Measurements from ENCODE around the gene USP15.
A peak's percentile ranks its signal among the peaks of the same experiment; 100 is the strongest.

Gene USP15

GRCh38 chr12:62291864-62292760 is 31.9 kb downstream of the USP15 start:
- POLR2A ChIA-PET: interaction anchor here (1.3 kb wide), 1 partner anchor 14 kb away, joined by 4 read pairs; no protein-coding TSS in a partner anchor
- H3K27ac ChIP-seq (ENCODE audit: insufficient read depth in 1 of 2, low read depth in 1 of 2, low read length in 2 of 2, poor library complexity in 1 of 2, severe bottlenecking in 2 of 2): no peak overlapping the region

GRCh38 chr12:62292761-62293344 is 32.6 kb downstream of the USP15 start:
- Histone ChIP-seq H3K36me3 (ENCODE audit: control insufficient read depth in 4 of 4, insufficient read depth in 4 of 4, low read length in 3 of 4) (peaks cover 20 to 52% (median 35%) of the 10 kb centered on the region in 4 experiments), H3K4me1 (ENCODE audit: control extremely low read depth in 1 of 4, control insufficient read depth in 4 of 4, insufficient read depth in 4 of 4, low read length in 3 of 4) (peaks cover 3 to 35% (median 16%) of the 10 kb centered on the region in 4 experiments), H3K27me3 (replicated peaks in 2 of 5; ENCODE audit: control insufficient read depth in 4 of 5, insufficient read depth in 5 of 5, low read length in 4 of 5) (no peaks in the 10 kb centered on the region), H3K27ac (ENCODE audit: insufficient read depth in 1 of 2, low read depth in 1 of 2, low read length in 2 of 2, poor library complexity in 1 of 2, severe bottlenecking in 2 of 2) (no peak overlapping the region), H3K9me3 (ENCODE audit: control extremely low read depth in 1 of 5, control insufficient read depth in 4 of 5, insufficient read depth in 2 of 5, low read depth in 1 of 5, low read length in 4 of 5) (peaks cover 3 to 32% (median 7%) of the 10 kb centered on the region in 5 experiments), H3K4me3 (ENCODE audit: control insufficient read depth in 1 of 7, extremely low read depth in 1 of 7, insufficient read depth in 4 of 7, low read depth in 2 of 7, low read length in 6 of 7) (peak overlapping the region in 1 of 7 experiments; percentile 6)
- ChIA-PET POLR2A (interaction anchor here (1.3 kb wide), 1 partner anchor 13 kb away, joined by 4 read pairs; no protein-coding TSS in a partner anchor), CTCF (interaction anchor here (0.9 to 1.2 kb wide), 4 partner anchors 9 to 22 kb away, joined by 3 to 4 read pairs (median 3); no protein-coding TSS in a partner anchor)
- 95% methylated on average over 5 of the region's 6 CpGs for WGBS (ENCODE audit: insufficient coverage)
- no peak for DNase-seq

More at GRCh38 chr12:62291864-62292760, 31.9 kb downstream of the USP15 start:
- Histone ChIP-seq H3K9me3 (ENCODE audit: control extremely low read depth in 1 of 5, control insufficient read depth in 4 of 5, insufficient read depth in 2 of 5, low read depth in 1 of 5, low read length in 4 of 5) (peaks cover 3 to 29% (median 7%) of the 10 kb centered on the region in 5 experiments), H3K36me3 (ENCODE audit: control insufficient read depth in 4 of 4, insufficient read depth in 4 of 4, low read length in 3 of 4) (peaks cover 17 to 46% (median 31%) of the 10 kb centered on the region in 4 experiments), H3K4me3 (ENCODE audit: control insufficient read depth in 1 of 7, extremely low read depth in 1 of 7, insufficient read depth in 4 of 7, low read depth in 2 of 7, low read length in 6 of 7) (no peak overlapping the region), H3K27me3 (replicated peaks in 2 of 5; ENCODE audit: control insufficient read depth in 4 of 5, insufficient read depth in 5 of 5, low read length in 4 of 5) (no peaks in the 10 kb centered on the region), H3K4me1 (ENCODE audit: control extremely low read depth in 1 of 4, control insufficient read depth in 4 of 4, insufficient read depth in 4 of 4, low read length in 3 of 4) (peaks cover under 1 to 33% (median 13%) of the 10 kb centered on the region in 4 experiments)
- CTCF ChIA-PET: interaction anchor here (0.9 to 1.1 kb wide), 3 partner anchors 9 to 23 kb away, joined by 3 read pairs; no protein-coding TSS in a partner anchor
- WGBS (ENCODE audit: insufficient coverage): 100% methylated on average over 2 of the region's 2 CpGs
- peak in 1 of 3 donors; percentile 53 for DNase-seq

GRCh38 chr12:62294378-62294777 is 34.2 kb downstream of the USP15 start:
- no peaks in the 10 kb centered on the region for H3K27me3 ChIP-seq (replicated peaks in 2 of 5; ENCODE audit: control insufficient read depth in 4 of 5, insufficient read depth in 5 of 5, low read length in 4 of 5)
- peaks cover 3 to 35% (median 17%) of the 10 kb centered on the region in 4 experiments for H3K4me1 ChIP-seq (ENCODE audit: control extremely low read depth in 1 of 4, control insufficient read depth in 4 of 4, insufficient read depth in 4 of 4, low read length in 3 of 4)
- no peak overlapping the region for H3K4me3 ChIP-seq (ENCODE audit: control insufficient read depth in 1 of 7, extremely low read depth in 1 of 7, insufficient read depth in 4 of 7, low read depth in 2 of 7, low read length in 6 of 7)
- H3K9me3 ChIP-seq (ENCODE audit: control extremely low read depth in 1 of 5, control insufficient read depth in 4 of 5, insufficient read depth in 2 of 5, low read depth in 1 of 5, low read length in 4 of 5): peaks cover 3 to 25% (median 8%) of the 10 kb centered on the region in 5 experiments
- POLR2A ChIA-PET: no interaction called here
- no CpG with 5 or more reads among the region's 1 CpG for WGBS (ENCODE audit: insufficient coverage)
- H3K27ac ChIP-seq (ENCODE audit: insufficient read depth in 1 of 2, low read depth in 1 of 2, low read length in 2 of 2, poor library complexity in 1 of 2, severe bottlenecking in 2 of 2): no peak overlapping the region
- DNase-seq: no peak
- peaks cover 22 to 68% (median 45%) of the 10 kb centered on the region in 4 experiments for H3K36me3 ChIP-seq (ENCODE audit: control insufficient read depth in 4 of 4, insufficient read depth in 4 of 4, low read length in 3 of 4)
- CTCF ChIA-PET: no interaction called here

GRCh38 chr12:62296001-62296400 is 35.8 kb downstream of the USP15 start:
- peaks cover 1 to 11% (median 3%) of the 10 kb centered on the region in 5 experiments for H3K9me3 ChIP-seq (ENCODE audit: control extremely low read depth in 1 of 5, control insufficient read depth in 4 of 5, insufficient read depth in 2 of 5, low read depth in 1 of 5, low read length in 4 of 5)
- no peaks in the 10 kb centered on the region for H3K27me3 ChIP-seq (replicated peaks in 2 of 5; ENCODE audit: control insufficient read depth in 4 of 5, insufficient read depth in 5 of 5, low read length in 4 of 5)
- H3K4me1 ChIP-seq (ENCODE audit: control extremely low read depth in 1 of 4, control insufficient read depth in 4 of 4, insufficient read depth in 4 of 4, low read length in 3 of 4): peaks cover 3 to 35% (median 20%) of the 10 kb centered on the region in 4 experiments
- WGBS (ENCODE audit: insufficient coverage): 73% methylated on average over 1 of the region's 2 CpGs
- ChIA-PET POLR2A (no interaction called here), CTCF (interaction anchor here (1.0 to 2.4 kb wide), 2 partner anchors 21 to 36 kb away, joined by 3 to 9 read pairs; partner anchors contain the start of gene USP15)
- peaks cover 22 to 66% (median 43%) of the 10 kb centered on the region in 4 experiments for H3K36me3 ChIP-seq (ENCODE audit: control insufficient read depth in 4 of 4, insufficient read depth in 4 of 4, low read length in 3 of 4)
- no peak for DNase-seq
- no peak overlapping the region for H3K4me3 ChIP-seq (ENCODE audit: control insufficient read depth in 1 of 7, extremely low read depth in 1 of 7, insufficient read depth in 4 of 7, low read depth in 2 of 7, low read length in 6 of 7)
- H3K27ac ChIP-seq (ENCODE audit: insufficient read depth in 1 of 2, low read depth in 1 of 2, low read length in 2 of 2, poor library complexity in 1 of 2, severe bottlenecking in 2 of 2): no peak overlapping the region

- H3K27me3 ChIP-seq (replicated peaks in 2 of 5; ENCODE audit: control insufficient read depth in 4 of 5, insufficient read depth in 5 of 5, low read length in 4 of 5): no peaks in the 10 kb centered on the region
- peaks cover 0 to 6% (median 3%) of the 10 kb centered on the region in 5 experiments for H3K9me3 ChIP-seq (ENCODE audit: control extremely low read depth in 1 of 5, control insufficient read depth in 4 of 5, insufficient read depth in 2 of 5, low read depth in 1 of 5, low read length in 4 of 5)
- peaks cover 3 to 31% (median 19%) of the 10 kb centered on the region in 4 experiments for H3K4me1 ChIP-seq (ENCODE audit: control extremely low read depth in 1 of 4, control insufficient read depth in 4 of 4, insufficient read depth in 4 of 4, low read length in 3 of 4)
- peak in 2 of 3 donors; percentile 48 to 64 for DNase-seq
- POLR2A ChIA-PET: no interaction called here
- no peak overlapping the region for H3K4me3 ChIP-seq (ENCODE audit: control insufficient read depth in 1 of 7, extremely low read depth in 1 of 7, insufficient read depth in 4 of 7, low read depth in 2 of 7, low read length in 6 of 7)
- H3K27ac ChIP-seq (ENCODE audit: insufficient read depth in 1 of 2, low read depth in 1 of 2, low read length in 2 of 2, poor library complexity in 1 of 2, severe bottlenecking in 2 of 2): no peak overlapping the region
- CTCF ChIA-PET: interaction anchor here (0.6 to 2.4 kb wide), 4 partner anchors 20 to 54 kb away, joined by 3 to 9 read pairs (median 4); partner anchors contain the start of gene USP15
- H3K36me3 ChIP-seq (ENCODE audit: control insufficient read depth in 4 of 4, insufficient read depth in 4 of 4, low read length in 3 of 4): peaks cover 22 to 57% (median 41%) of the 10 kb centered on the region in 4 experiments
These were observed 37.1 kb downstream of the USP15 start for GRCh38 chr12:62297321-62297720.

- peaks cover 3 to 25% (median 10%) of the 10 kb centered on the region in 5 experiments for H3K9me3 ChIP-seq (ENCODE audit: control extremely low read depth in 1 of 5, control insufficient read depth in 4 of 5, insufficient read depth in 2 of 5, low read depth in 1 of 5, low read length in 4 of 5)
- 100% methylated on average over 1 of the region's 3 CpGs for WGBS (ENCODE audit: insufficient coverage)
- no peak overlapping the region for H3K27ac ChIP-seq (ENCODE audit: insufficient read depth in 1 of 2, low read depth in 1 of 2, low read length in 2 of 2, poor library complexity in 1 of 2, severe bottlenecking in 2 of 2)
- H3K4me3 ChIP-seq (ENCODE audit: control insufficient read depth in 1 of 7, extremely low read depth in 1 of 7, insufficient read depth in 4 of 7, low read depth in 2 of 7, low read length in 6 of 7): no peak overlapping the region
- ChIA-PET CTCF (interaction anchor here (0.8 to 1.0 kb wide), 2 partner anchors 29 to 72 kb away, joined by 3 read pairs; no protein-coding TSS in a partner anchor), POLR2A (no interaction called here)
- peaks cover 3 to 24% (median 13%) of the 10 kb centered on the region in 4 experiments for H3K4me1 ChIP-seq (ENCODE audit: control extremely low read depth in 1 of 4, control insufficient read depth in 4 of 4, insufficient read depth in 4 of 4, low read length in 3 of 4)
- H3K27me3 ChIP-seq (replicated peaks in 2 of 5; ENCODE audit: control insufficient read depth in 4 of 5, insufficient read depth in 5 of 5, low read length in 4 of 5): no peaks in the 10 kb centered on the region
- peaks cover 43 to 76% (median 57%) of the 10 kb centered on the region in 4 experiments for H3K36me3 ChIP-seq (ENCODE audit: control insufficient read depth in 4 of 4, insufficient read depth in 4 of 4, low read length in 3 of 4)
- no peak for DNase-seq
These were observed 39.4 kb downstream of the USP15 start for GRCh38 chr12:62299617-62300016.
